H1 (cell line): ENCODE results near the gene GARS1. TPM values are rescaled to one million over a fixed set of nuclear protein-coding genes. Genes with fewer than 3 reads are reported as not detected.

Experiments used
- HDAC2 ChIP-seq, 2 experiments: fragments of 300-600 bp in 1 of 2; sonication (generic) in 1 of 2; IDR thresholded peaks; 2 replicates each; pipeline ENCODE4 v1.6.1; 2011 to 2012; ENCODE audit warnings: low read depth in 2 of 2, low read length in 2 of 2, mild to moderate bottlenecking in 2 of 2, moderate library complexity in 2 of 2, borderline replicate concordance in 1 of 2, inconsistent platforms in 1 of 2
- polyA plus RNA-seq, 7 experiments: library from polyadenylated mRNA; depleted of rRNA in 3 of 7; stranded (reverse) in 5 of 7; unstranded in 2 of 7; fragments of >200 nt in 5 of 7; fragments of 200-250 nt in 2 of 7; gene quantifications; 1 replicate in 5 of 7; 2 replicates in 1 of 7; 4 replicates in 1 of 7; pipeline versions ENCODE4 v1.2.1 to v1.2.3, GENCODE V29; 2011 to 2013; ENCODE audit warnings: missing spikeins in 2 of 7, mixed read lengths in 2 of 7
- total RNA-seq: library from RNA; stranded (reverse); fragmentation: NEBNext Ultra II Directional; extraction: Animal tissue kit (Norgen Biotek cat#: 25700); gene quantifications from 2 replicates; pipeline ENCODE4 v1.2.1, GENCODE V29; 2021

The GARS1 gene
- total and polyA plus RNA-seq, 2 of the 8 experiments (the other 6 are each of a cell fraction or from before 2014, with no cell fraction given), result 270 to 476 TPM

DNA sequence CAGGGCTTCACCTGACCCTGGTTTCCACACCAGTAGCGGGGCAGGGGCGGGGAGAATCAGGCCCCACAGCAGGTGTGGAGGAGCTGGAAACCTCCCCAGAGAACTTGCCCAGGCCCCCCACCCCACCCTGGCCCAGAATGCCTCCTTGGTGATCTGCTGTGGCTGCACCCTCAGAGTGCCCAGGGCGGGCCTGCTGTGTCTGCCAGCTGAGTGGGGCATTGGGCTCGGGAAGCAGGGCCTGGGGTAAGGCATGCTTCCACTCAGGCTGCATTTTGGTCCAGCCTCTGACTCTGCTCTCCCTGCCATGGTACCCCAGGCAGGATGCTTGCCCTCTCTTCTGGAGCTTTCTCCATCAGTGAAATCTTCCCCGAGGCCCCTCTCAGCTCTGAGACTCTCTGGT, 88.6 kb downstream of the GARS1 start (continued):
- no peak for TF ChIP-seq HDAC2 (IDR thresholded peaks at IDR 0.05; ENCODE audit: borderline replicate concordance in 1 of 2, low read depth in 2 of 2, low read length in 2 of 2)

Other genes starting within 250 kb of the GARS1 start
- gene NOD1, start 116.1 kb upstream of the GARS1 start, total RNA-seq, result 6.0 and 6.5 TPM in 2 replicates
- gene NOD1, start 116.1 kb upstream of the GARS1 start, polyA plus RNA-seq (2011; rRNA removed), result 3.8 and 4.1 TPM in 2 replicates
- 125 and 129 TPM in 2 replicates for gene GGCT, start 90.0 kb upstream of the GARS1 start, total RNA-seq
- 47.7 and 50.0 TPM in 2 replicates for gene GGCT, start 90.0 kb upstream of the GARS1 start, polyA plus RNA-seq (2011; rRNA removed)
- 0.19 and 0.37 TPM in 2 replicates for gene CRHR2, start 87.6 kb downstream of the GARS1 start, total RNA-seq
- 0.99 and 1.3 TPM in 2 replicates for gene CRHR2, start 87.6 kb downstream of the GARS1 start, polyA plus RNA-seq (2011; rRNA removed)
- gene INMT, start 157.3 kb downstream of the GARS1 start, total RNA-seq, result 0.60 and 0.84 TPM in 2 replicates
- 0.94 and 1.2 TPM in 2 replicates for gene INMT, start 157.3 kb downstream of the GARS1 start, polyA plus RNA-seq (2011; rRNA removed)
- gene MINDY4, start 176.5 kb downstream of the GARS1 start, total RNA-seq, result 3.6 and 3.8 TPM in 2 replicates
- gene MINDY4, start 176.5 kb downstream of the GARS1 start, polyA plus RNA-seq (2011; rRNA removed), result 1.3 and 1.6 TPM in 2 replicates